Measurements from ENCODE around the gene C10orf67.
A peak's percentile ranks its signal among the peaks of the same experiment; 100 is the strongest.

The C10orf67 gene

GRCh38 chr10:23195846-23196600 lies 148.6 kb downstream of the C10orf67 start:
- no peak for DNase-seq

- no peak for DNase-seq
Measured at GRCh38 chr10:23194966-23195845, 149.4 kb downstream of the C10orf67 start.

GRCh38 chr10:23194471-23194965 lies 150.1 kb downstream of the C10orf67 start:
- DNase-seq = no peak

- no peak for DNase-seq
Measured at GRCh38 chr10:23193435-23194074, 151.0 kb downstream of the C10orf67 start.

GRCh38 chr10:23192712-23193434 lies 151.7 kb downstream of the C10orf67 start:
- DNase-seq = peak; percentile 18

- no peak for DNase-seq
Measured at GRCh38 chr10:23191764-23192711, 152.6 kb downstream of the C10orf67 start, which contains the start of gene PTF1A. Gene PTF1A, plus strand, starts transcription at chr10:23192312. Its CDS starts 219 bp downstream, at chr10:23192531.

GRCh38 chr10:23190872-23191763 lies 153.5 kb downstream of the C10orf67 start:
- no peak for DNase-seq

GRCh38 chr10:23189024-23189423 lies 155.6 kb downstream of the C10orf67 start:
- DNase-seq = no peak

- no peak for DNase-seq
Measured at GRCh38 chr10:23187155-23187554, 157.4 kb downstream of the C10orf67 start.

- DNase-seq = no peak
Measured at GRCh38 chr10:23186697-23187096, 157.9 kb downstream of the C10orf67 start.

GRCh38 chr10:23186178-23186577 lies 158.4 kb downstream of the C10orf67 start:
- DNase-seq = no peak

GRCh38 chr10:23174977-23175512 lies 169.6 kb downstream of the C10orf67 start:
- no peak for DNase-seq

- no peak for DNase-seq
Measured at GRCh38 chr10:23174074-23174976, 170.3 kb downstream of the C10orf67 start.

GRCh38 chr10:23173214-23174073 lies 171.2 kb downstream of the C10orf67 start:
- peak; percentile 49 for DNase-seq

GRCh38 chr10:23172429-23173213 lies 172.0 kb downstream of the C10orf67 start:
- DNase-seq = no peak

- no peak for DNase-seq
Measured at GRCh38 chr10:23171232-23171876, 173.2 kb downstream of the C10orf67 start.

Measured in NCI-H1105 (cell line).